Stimulated activated CD4-positive, alpha-beta T cell treated with anti-CD3 and anti-CD28 coated beads, Interleukin-2, amount 100 ng/mL, for 48 hours (primary cell): ENCODE results near the gene THBS1.

Source experiments
- DNase-seq, 2 donors: peaks; one replicate each; pipeline ENCODE4 v3.0.0-alpha.2; 2020

Gene THBS1

DNA sequence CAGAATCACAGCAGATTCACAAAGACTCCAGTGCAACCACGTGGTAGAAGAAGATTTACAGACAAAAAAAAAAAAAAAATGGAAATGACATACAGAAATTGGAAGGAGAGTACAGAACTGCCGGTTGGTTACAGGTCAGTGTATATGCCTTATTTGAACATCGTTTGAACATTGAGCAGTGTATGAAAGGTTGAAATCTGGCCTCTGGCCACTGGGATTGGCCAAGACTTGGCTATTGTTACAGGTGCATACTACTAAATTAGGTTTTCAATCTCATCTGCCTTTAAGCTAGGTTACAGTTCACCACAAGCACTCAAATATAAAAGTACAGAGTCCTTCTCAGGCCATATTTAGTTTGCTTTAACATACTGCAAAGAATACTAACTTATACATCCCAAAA, 59.8 kb downstream of the THBS1 start:
- DNase-seq = no peak

DNA sequence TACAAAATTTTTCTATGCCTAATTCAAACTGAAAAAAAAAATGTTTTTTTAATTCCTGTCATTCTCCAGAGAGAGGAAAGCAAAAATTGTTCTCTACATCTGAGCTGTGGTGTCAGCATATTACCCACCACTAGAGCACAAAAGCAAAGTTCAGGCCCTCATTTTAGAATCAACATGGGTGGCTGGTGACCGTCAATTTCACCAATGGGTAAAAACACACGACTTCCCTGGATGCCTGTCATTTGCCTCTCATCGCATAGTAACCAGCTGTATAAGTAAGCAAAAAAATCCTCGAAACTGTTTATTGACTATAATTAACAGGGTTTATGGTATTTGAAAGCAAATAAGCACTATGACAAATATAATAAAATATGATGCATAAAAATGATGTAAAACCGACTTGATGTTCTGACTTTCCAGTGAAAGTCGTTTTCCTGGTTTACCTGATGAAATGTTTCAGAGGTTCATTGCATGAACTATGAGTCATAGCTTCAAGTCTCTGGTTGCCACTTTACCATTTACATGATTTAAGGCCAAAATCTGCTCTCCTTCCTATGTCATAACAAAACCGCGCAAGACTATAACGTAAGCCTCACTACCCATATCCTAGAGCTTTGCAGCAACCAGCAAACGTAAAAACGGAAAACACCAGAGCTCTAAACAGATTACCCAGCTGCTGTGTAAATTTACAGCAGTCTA, 60.5 kb downstream of the THBS1 start:
- DNase-seq = no peak

DNA sequence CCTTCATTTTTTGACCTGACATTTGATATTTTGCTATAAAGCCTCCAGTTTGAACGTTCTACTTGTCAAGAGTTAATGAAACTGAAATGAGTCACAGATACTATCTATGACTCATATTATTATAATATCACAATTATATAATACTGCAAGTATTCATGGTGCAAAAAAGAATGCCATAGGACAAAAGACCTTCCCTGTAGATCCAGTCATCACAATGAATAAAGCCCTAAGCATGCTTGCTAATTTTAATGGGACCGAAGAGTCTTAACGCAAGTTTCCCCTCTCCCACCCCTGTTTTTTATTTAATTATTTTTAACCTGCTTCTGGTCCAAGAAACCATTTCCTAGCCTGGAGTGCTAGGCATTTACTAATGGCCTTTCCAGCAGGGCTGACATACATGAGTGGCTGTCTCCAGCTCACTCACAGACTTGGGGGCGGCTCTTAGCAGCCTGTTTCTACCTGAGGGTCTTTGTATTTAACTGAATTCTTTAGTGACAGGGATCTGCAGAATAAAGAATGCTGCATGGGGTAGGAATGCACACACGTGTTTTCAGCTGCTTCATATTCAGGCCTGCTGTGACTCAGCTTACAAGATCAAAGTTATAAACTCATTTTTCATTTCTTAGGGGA, 61.2 kb downstream of the THBS1 start:
- DNase-seq = no peak

DNA sequence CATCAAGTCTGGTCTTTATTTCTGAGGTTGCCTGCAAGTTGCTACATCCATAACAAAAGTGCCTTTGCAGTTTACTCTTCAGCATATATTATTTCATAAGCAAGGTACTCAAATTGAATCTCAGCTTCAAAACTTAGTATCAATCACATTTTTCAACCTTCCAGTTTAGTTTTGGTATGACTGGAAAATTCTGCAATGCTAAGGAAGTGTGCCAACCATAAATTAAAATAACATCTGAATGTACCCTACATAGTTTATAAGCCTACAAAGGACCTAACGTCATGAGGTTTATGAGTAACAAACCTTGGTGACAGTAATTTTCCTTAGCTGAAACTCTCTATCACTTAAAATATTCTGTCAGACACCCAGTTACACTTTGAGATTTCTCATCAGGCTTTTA, 62.8 kb downstream of the THBS1 start:
- no peak for DNase-seq

DNA sequence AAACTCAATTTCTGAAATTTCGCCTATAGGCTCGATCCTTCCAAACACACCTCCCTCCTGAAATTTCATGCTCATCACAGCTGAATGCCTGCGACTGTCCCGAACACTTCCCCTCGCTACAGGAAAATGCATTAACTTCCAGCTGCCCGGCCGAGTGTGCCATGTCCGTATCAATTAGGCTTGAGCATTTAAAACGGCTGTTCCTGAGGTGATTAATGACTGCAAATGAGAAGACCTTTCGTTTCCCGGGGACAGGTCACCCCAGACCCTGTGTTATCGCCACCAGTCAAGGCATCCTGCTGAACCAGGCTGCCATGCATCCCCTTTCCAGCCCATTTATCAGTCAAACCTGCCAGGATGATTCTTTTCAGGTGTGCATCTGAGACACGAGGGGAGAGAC, 63.3 kb downstream of the THBS1 start:
- no peak for DNase-seq

DNA sequence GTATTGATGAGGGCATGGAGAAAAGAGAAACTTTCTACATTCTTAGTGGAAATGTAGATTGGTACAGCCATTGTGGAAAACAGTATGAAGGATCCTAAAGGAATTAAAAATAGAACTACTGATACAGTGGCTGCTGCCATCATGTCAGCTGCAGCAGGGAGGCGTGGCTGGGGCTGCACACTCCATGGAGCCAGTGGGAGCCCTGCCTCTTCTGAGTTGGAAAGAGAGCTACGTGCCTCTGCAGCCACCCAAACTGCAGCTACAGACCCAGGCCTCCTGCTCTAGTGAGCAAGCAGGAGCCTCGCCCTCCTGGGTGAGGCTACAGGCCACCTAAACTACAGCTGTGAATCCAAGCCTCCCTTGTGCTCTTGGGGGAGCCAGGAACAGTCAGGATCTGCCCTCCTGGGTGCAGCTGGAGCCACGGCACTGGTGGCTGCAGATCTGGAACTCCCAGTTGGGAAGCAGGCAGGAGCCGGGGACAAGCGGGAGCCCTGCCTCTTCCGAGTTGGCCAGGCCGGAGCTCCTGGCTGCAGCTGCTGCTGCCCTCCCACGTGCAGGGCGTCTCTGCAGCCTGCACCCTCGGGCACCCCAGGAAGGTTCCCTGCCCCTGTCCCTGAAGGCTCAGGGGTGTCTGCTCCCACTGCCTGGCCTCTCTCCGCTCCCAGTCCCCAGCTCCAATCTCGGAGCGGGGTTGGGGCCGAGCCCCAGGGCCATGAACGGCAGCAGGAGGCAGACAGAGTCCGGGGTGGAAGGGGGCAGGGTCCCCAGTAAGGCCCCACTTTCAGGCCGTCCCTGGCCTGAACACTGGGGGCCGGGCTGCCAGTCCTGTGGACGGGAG, 64.5 kb downstream of the THBS1 start:
- no peak for DNase-seq

DNA sequence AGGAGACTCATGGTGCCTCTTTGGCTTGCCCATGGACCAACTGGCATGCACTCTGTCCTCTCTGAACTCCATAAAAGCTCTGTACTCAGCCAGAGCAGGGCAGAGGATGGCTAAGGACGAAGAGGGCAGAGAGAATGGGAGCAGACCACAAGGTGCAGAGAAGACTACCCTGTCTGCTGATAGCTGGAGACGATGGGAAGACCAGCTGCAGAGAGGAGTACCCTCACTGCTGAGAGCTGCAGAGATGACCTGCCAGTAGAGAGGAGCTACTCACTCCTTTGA, 65.0 kb downstream of the THBS1 start:
- DNase-seq = no peak

DNA sequence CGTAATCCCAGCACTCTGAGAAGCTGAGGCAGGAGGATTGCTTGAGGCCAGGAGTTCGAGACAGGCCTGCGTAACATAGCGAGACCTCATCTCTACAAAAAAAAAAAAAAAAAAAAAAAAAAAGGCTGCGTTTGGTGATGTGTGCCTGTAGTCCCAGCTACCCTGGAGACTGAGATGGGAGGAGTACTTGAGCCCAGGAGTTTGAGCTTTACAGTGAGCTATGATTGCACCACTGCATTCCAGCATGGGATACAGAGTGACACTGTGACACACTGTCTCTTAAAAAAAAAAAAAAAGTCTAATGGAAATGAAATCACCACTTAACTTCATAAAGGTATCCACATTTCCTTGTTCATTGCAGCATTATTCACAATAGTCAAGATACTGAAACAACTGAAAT, 65.5 kb downstream of the THBS1 start:
- no peak for DNase-seq
